Measurements from ENCODE around the gene PRKCE.

The PRKCE gene

GRCh38 chr2:45648636-45649035, 2.8 kb upstream of the PRKCE start:
- Histone ChIP-seq H3K36me3 (replicated peaks) (no peaks in the 10 kb centered on the region), H3K27me3 (replicated peaks) (no peaks in the 10 kb centered on the region), H3K4me3 (ENCODE audit: low read depth, low read length) (no peak overlapping the region), H3K27ac (no peak overlapping the region)
- in situ Hi-C loops (cut with HindIII; ENCODE audit: low pct_ligation_motif_present, low sequenced_read_pairs) = loop anchor here (25.0 kb wide), 1 partner anchor 289 kb away; no protein-coding TSS in a partner anchor
- DNase-seq = no peak
- TF ChIP-seq, protein P1, sequence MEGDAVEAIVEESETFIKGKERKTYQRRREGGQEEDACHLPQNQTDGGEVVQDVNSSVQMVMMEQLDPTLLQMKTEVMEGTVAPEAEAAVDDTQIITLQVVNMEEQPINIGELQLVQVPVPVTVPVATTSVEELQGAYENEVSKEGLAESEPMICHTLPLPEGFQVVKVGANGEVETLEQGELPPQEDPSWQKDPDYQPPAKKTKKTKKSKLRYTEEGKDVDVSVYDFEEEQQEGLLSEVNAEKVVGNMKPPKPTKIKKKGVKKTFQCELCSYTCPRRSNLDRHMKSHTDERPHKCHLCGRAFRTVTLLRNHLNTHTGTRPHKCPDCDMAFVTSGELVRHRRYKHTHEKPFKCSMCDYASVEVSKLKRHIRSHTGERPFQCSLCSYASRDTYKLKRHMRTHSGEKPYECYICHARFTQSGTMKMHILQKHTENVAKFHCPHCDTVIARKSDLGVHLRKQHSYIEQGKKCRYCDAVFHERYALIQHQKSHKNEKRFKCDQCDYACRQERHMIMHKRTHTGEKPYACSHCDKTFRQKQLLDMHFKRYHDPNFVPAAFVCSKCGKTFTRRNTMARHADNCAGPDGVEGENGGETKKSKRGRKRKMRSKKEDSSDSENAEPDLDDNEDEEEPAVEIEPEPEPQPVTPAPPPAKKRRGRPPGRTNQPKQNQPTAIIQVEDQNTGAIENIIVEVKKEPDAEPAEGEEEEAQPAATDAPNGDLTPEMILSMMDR (IDR thresholded peaks at IDR 0.05; ENCODE audit: low read depth, low read length, missing control alignments) = no peak

DNA sequence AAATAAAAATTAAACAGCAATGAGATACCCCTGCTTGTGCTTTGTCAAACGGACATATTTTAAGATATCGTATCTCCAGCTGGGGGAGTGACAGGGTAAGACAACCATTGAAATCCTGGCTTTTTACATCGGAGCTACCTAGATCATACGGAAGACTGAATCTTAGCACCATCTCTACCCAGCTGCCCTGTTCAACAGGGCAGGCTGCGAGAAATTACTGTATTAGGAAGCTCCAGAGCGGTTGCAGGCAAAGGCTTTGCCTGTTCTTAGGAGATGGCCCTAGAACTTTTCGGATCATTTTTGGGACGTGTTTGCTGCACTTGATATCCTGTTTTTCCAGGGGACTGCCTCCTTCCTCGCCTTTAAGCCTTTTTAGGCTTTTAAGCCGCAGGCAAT, 2.0 kb upstream of the PRKCE start:
- TF ChIP-seq, protein P1 (IDR thresholded peaks at IDR 0.05; ENCODE audit: low read depth, low read length, missing control alignments) = no peak
- no peak for DNase-seq
- in situ Hi-C loops (cut with HindIII; ENCODE audit: low pct_ligation_motif_present, low sequenced_read_pairs) = loop anchor here (25.0 kb wide), 1 partner anchor 288 kb away; no protein-coding TSS in a partner anchor
- H3K27me3 ChIP-seq (replicated peaks) = no peaks in the 10 kb centered on the region
- H3K36me3 ChIP-seq (replicated peaks) = no peaks in the 10 kb centered on the region
- H3K27ac ChIP-seq = no peak overlapping the region
- peak overlapping the region; percentile 78 for H3K4me3 ChIP-seq (ENCODE audit: low read depth, low read length)

DNA sequence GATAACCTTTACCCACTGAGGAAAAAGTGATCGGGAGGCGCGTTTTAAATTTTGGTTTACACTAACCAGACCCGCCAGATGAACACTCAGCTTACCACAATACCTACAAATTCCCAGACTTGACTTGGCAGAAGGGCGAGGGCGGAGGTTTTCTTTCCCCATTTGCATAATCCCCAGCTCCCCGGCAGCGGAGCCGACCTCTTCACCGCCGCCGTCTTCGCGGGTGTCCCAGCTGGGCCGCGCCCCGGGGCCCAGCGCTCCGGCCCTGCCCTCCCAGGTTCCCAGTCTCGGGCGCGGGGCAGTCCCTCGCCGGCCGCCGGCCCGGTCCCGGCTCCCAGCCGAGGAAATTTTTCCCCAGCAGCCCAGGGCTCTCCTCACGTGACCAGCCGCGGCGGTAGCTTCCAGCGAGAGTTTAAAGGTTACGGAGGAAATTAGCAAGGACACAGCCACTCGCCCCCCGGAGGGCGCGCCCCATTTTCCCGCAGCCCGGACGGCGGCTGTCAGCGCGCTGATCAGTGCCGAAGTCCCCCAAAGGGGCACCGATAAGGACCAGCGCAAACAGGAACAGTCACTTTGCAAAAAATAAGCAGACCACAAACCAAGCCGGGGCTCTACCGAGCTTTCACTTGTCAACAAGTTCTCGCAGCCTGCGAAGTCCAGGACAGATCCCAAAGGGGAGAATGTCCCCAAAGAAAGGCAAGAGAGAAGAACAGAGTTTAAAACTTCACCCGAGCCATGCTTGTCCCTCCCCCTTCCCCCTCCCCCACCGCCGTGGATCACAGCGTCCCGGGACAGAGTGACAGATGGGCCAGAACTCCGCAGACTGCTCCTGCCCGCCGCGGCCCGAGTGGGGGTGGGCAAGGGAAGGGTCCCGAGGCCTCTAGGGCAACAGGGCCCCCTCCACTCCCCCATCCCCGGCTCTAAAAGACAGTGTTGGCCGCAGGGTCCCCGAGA, 1.3 kb upstream of the PRKCE start:
- H3K36me3 ChIP-seq (replicated peaks) = no peaks in the 10 kb centered on the region
- peak overlapping the region; percentile 28 for H3K27ac ChIP-seq
- H3K4me3 ChIP-seq (ENCODE audit: low read depth, low read length) = peak overlapping the region; percentile 78
- TF ChIP-seq, protein P1 (IDR thresholded peaks at IDR 0.05; ENCODE audit: low read depth, low read length, missing control alignments) = no peak
- in situ Hi-C loops (cut with HindIII; ENCODE audit: low pct_ligation_motif_present, low sequenced_read_pairs) = loop anchor here (25.0 kb wide), 1 partner anchor 287 kb away; no protein-coding TSS in a partner anchor
- peak; percentile 16 for DNase-seq
- no peaks in the 10 kb centered on the region for H3K27me3 ChIP-seq (replicated peaks)

GRCh38 chr2:45650851-45651414, 542 bp upstream of the PRKCE start:
- Histone ChIP-seq H3K27me3 (replicated peaks) (no peaks in the 10 kb centered on the region), H3K27ac (peak overlapping the region; percentile 32), H3K4me3 (ENCODE audit: low read depth, low read length) (peak overlapping the region; percentile 78), H3K36me3 (replicated peaks) (no peaks in the 10 kb centered on the region)
- TF ChIP-seq, protein P1 (IDR thresholded peaks at IDR 0.05; ENCODE audit: low read depth, low read length, missing control alignments) = peak; percentile 56
- DNase-seq = peak; percentile 95
- in situ Hi-C loops (cut with HindIII; ENCODE audit: low pct_ligation_motif_present, low sequenced_read_pairs) = no loop called here

DNA sequence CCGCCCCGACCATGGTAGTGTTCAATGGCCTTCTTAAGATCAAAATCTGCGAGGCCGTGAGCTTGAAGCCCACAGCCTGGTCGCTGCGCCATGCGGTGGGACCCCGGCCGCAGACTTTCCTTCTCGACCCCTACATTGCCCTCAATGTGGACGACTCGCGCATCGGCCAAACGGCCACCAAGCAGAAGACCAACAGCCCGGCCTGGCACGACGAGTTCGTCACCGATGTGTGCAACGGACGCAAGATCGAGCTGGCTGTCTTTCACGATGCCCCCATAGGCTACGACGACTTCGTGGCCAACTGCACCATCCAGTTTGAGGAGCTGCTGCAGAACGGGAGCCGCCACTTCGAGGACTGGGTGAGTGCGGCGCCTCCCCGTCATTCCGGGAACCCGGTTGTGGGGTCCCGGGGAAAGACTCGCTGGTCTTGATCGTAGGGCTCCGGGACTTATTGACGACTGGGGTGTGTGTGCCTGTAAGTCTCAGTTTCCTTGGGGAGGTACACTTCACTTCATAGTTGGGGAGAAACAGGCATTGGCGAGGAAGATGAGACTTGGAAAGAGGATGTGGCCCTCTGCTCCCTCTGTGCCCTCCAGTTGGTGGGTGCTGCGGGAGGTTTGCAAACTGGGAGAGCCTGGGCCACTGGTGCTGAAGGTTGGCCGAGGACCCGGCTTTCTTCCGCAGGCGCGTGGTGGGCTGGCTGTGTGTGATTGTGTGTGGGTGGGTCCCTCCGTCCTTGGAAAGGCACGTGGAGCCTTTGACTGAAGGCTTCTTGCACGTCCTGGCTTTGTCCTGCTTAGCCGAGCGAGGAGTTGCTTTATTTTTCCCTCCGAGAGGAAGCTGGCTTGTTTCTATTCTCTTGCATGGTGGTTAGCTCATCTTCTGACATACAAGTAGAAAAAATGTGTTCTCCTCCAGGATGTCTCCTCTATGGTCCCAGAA, 886 bp downstream of the PRKCE start:
- TF ChIP-seq, protein P1 (IDR thresholded peaks at IDR 0.05; ENCODE audit: low read depth, low read length, missing control alignments) = no peak
- DNase-seq = peak; percentile 35
- Histone ChIP-seq H3K36me3 (replicated peaks) (no peaks in the 10 kb centered on the region), H3K27ac (no peak overlapping the region), H3K4me3 (ENCODE audit: low read depth, low read length) (peak overlapping the region; percentile 78), H3K27me3 (replicated peaks) (no peaks in the 10 kb centered on the region)
- in situ Hi-C loops (cut with HindIII; ENCODE audit: low pct_ligation_motif_present, low sequenced_read_pairs) = no loop called here
